Lower leg skin (tissue), 3 donors: Measurements from ENCODE around the gene ARL5C.

Experiments used
- POLR2A ChIP-seq, 2 donors: fragments of 450-650 bp; IDR thresholded peaks; one replicate each; pipeline ENCODE4 v1.6.1; 2016 to 2017; ENCODE audit warnings: antibody characterized with exemption in 2 of 2, mild to moderate bottlenecking in 1 of 2, moderate library complexity in 1 of 2
- TF ChIP-seq, protein P1 (sequence below), 3 donors: fragments of 450-650 bp; IDR thresholded peaks; one replicate each; pipeline ENCODE4 v1.5.1; 2016; ENCODE audit warnings: antibody characterized with exemption in 3 of 3, mild to moderate bottlenecking in 3 of 3, moderate library complexity in 2 of 3

DNA sequence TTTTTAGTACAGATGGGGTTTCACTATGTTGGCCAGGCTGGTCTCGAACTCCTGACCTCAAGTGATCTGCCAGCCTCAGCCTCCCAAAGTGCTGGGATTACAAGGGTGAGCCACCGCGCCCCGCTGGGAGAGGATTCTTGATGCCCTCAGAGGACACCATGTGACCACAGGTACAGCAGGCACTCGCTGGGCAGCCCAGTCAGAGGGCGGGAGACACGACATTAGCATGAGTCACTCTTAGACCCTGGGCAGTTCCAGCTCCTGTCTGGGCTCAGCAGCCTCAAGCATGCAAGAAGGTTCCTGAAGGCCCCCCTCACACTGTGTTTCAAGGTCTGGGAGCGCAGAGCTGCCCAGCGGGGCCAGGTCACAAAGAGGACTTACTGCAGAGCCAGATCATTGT, 47.9 kb upstream of the ARL5C start:
- TF ChIP-seq, protein P1, sequence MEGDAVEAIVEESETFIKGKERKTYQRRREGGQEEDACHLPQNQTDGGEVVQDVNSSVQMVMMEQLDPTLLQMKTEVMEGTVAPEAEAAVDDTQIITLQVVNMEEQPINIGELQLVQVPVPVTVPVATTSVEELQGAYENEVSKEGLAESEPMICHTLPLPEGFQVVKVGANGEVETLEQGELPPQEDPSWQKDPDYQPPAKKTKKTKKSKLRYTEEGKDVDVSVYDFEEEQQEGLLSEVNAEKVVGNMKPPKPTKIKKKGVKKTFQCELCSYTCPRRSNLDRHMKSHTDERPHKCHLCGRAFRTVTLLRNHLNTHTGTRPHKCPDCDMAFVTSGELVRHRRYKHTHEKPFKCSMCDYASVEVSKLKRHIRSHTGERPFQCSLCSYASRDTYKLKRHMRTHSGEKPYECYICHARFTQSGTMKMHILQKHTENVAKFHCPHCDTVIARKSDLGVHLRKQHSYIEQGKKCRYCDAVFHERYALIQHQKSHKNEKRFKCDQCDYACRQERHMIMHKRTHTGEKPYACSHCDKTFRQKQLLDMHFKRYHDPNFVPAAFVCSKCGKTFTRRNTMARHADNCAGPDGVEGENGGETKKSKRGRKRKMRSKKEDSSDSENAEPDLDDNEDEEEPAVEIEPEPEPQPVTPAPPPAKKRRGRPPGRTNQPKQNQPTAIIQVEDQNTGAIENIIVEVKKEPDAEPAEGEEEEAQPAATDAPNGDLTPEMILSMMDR (IDR thresholded peaks at IDR 0.05) = no peak
- TF ChIP-seq POLR2A (IDR thresholded peaks at IDR 0.05) = no peak
